ENCODE results near the gene MIGA1.
"Not testable (repeated sequence)": the region's sequence is repeated elsewhere in the genome, so short reads cannot be mapped to it uniquely, and the experiment has no call there.

MIGA1 gene

DNA sequence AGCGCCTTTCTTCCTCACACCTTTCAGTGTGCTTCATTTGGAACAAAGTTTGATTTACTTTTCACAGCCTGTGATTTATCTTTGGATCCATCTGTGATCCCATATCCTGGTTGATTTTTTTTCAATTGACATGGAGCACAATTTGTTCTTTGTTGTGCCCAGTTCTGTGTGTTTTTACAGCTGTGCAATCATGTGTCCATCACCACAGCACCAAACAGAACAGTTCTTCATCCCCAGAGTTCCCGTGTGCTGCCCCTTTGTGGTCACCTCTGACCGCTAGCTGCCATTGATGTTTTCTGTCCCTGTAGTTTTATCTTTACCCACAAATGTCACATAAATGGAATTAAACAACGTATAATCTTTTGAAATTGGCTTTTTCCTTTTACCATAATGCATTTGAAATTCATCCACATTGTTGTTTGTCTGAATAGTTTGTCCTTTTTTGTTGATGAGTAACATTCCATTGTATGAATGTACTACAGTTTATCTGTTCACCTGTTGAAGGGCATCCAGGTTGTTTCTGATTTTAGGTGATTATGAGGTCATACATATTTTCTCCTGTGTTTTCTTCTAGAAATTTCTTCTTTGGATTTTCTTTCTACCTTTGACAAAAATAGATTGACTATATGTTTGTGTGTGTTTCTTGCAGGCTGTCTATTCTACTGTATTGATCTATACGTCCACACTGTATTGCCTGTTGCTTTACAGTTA is 17.4 kb downstream of the MIGA1 start:
- peak in 41 of 42 donors; percentile 12 to 86 (median 64) for DNase-seq
- intact Hi-C loops (cut with DNase I), result no loop called here

- intact Hi-C loops (cut with DNase I), result no loop called here
- DNase-seq, result no peak
Observed at GRCh38 chr1:77797991-77798390, 18.5 kb downstream of the MIGA1 start.

DNA sequence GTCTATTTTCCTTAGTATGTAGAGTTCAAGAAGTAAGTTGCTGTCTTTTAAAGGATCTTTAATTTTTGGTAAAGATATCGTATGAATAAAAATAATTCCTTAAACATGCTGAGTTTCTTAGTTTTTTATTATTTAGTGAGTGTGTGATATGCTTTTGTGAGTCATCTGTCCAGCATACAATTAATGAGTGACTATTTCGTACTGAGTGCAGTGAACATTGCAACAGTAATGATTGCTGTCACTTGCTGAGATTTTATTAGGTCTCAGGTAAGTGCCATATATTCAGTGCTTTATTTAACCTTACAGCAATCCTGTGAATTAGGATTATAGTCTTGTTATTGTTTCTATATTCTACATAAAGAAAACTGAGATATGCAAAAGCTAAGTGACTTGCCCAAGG is 22.6 kb downstream of the MIGA1 start:
- intact Hi-C loops (cut with DNase I), result no loop called here
- no peak for DNase-seq

- DNase-seq, result no peak
- intact Hi-C loops (cut with DNase I), result no loop called here
Observed at GRCh38 chr1:77803371-77803770, 23.9 kb downstream of the MIGA1 start.

GRCh38 chr1:77809787-77810462 is 30.5 kb downstream of the MIGA1 start:
- DNase-seq; intact Hi-C loops (cut with DNase I): not testable (repeated sequence)

DNA sequence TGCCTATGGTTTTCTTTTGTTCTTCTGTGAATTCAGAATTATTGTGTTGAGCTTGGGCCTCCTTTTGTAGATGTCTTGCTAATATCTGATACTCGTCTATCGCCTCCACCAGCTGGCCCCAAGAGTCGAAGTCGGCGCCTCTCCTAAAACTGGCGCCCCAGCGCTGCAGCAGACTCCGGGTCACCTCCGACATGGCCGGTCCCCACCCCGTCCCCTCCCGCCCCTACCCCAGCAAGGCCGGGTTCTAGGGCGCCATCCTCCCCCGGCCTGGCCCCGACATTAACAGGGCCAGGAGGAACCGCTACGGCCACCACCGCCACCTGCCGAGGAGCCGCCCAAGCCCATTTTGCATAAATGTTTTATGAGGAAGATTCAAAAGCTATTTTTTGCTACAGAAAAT is 32.1 kb downstream of the MIGA1 start:
- DNase-seq; intact Hi-C loops (cut with DNase I): not testable (repeated sequence)

- DNase-seq, result no peak
- intact Hi-C loops (cut with DNase I), result no loop called here
Observed at GRCh38 chr1:77817368-77818209, 38.1 kb downstream of the MIGA1 start.

DNA sequence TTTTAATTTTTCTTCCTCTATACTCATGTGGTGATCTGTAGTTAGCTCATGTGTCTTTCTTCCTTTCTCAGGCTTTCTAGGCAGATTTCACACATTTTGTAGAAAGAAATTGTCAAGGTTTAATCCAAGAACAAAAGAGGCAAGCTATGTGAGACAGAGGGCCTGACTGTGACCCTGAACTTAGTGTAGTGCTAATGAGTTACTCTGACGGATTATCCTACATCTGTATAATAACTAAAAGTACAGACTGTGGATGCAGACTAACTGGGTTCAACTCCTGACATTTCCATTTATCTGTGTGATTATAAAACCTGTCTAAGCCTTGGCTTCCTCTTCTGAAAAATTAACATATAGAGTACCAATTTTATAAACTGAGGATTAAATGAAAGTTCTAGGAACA is 40.7 kb downstream of the MIGA1 start:
- intact Hi-C loops (cut with DNase I), result no loop called here
- no peak for DNase-seq

GRCh38 chr1:77824079-77824478 is 44.6 kb downstream of the MIGA1 start:
- no peak for DNase-seq
- intact Hi-C loops (cut with DNase I), result no loop called here

GRCh38 chr1:77824694-77825093 is 45.2 kb downstream of the MIGA1 start:
- DNase-seq, result no peak
- intact Hi-C loops (cut with DNase I), result no loop called here

GRCh38 chr1:77825131-77825709 is 45.8 kb downstream of the MIGA1 start:
- intact Hi-C loops (cut with DNase I), result no loop called here
- DNase-seq, result peak in 11 of 42 donors; percentile 6 to 51 (median 19)

GRCh38 chr1:77826851-77827250 is 47.4 kb downstream of the MIGA1 start:
- intact Hi-C loops (cut with DNase I); DNase-seq: not testable (repeated sequence)

- DNase-seq, result no peak
- intact Hi-C loops (cut with DNase I), result no loop called here
Observed at GRCh38 chr1:77828098-77828497, 48.6 kb downstream of the MIGA1 start.

- no peak for DNase-seq
- intact Hi-C loops (cut with DNase I), result no loop called here
Observed at GRCh38 chr1:77829851-77830250, 50.4 kb downstream of the MIGA1 start.

DNA sequence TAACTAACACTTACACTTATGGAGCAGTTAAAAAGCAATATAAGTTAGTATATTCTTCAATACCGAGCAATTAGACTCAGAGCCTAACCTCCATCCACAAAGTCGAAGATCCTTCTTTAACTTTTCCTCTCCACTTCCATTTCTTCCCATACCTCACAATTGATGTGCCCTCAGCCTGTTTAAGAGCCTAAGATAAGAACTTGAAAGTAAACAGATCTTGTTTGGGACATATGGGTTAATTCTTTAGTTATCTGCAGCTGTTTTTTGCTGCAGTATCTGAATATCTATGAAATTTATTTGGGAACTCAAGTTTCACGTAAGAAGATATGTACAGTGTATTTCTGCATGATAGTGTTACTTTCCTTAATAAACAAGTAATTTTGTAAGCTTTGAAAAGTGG is 51.5 kb downstream of the MIGA1 start:
- no peak for DNase-seq
- intact Hi-C loops (cut with DNase I), result no loop called here

DNA sequence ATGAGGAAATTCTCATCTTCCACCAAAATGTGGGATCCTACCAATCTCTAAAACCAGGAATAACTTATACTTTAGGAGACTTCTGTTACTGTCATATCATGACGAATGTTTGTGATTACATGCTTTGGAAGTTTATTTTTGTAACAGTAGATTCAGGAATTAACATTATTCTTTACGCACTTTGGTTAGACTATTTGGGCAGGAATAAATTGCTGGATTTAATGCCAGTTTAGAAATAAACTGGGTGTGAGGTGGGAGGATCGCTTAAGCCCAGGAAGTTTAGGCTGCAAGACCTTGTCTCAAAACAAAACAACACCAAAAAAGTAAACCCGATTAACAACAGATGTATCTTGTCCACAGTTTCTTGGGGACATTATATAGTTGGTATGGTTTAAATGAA is 52.1 kb downstream of the MIGA1 start:
- intact Hi-C loops (cut with DNase I), result no loop called here
- DNase-seq, result no peak

GRCh38 chr1:77831976-77832711 is 52.7 kb downstream of the MIGA1 start:
- no peak for DNase-seq
- intact Hi-C loops (cut with DNase I), result no loop called here

DNA sequence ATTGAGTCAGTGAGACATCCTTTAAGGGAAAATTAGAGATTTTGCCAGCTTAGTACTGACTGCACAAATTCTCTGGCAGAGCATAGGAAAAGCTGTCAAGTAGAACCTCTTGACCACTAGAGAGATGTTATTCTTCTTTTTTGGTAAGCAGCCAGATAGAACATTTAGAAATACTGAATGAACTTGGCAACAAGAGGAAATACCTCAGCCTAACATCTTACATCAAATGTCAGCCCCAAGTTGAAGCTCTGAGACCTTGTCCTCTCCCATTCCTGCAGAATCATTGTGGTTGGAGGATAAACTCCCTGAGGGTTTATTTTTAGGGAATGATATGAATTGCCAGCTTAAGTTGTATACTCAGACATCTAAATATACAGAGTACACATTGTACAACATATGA is 53.5 kb downstream of the MIGA1 start:
- no peak for DNase-seq
- intact Hi-C loops (cut with DNase I), result no loop called here

GRCh38 chr1:77833521-77834100 is 54.2 kb downstream of the MIGA1 start:
- no peak for DNase-seq
- intact Hi-C loops (cut with DNase I), result no loop called here

Measured in head of caudate nucleus (tissue), 42 donors.